GM18519 (cell line): ENCODE data around the gene HMCN2.

Experiments used
- ATAC-seq: cut with Tn5 transposase; IDR thresholded peaks from one replicate; pipeline ENCODE4 v1.9.1; 2021; ENCODE audit warnings: mild to moderate bottlenecking, moderate library complexity; ENCODE audit not compliant: unreplicated experiment, low FRiP score

Gene HMCN2, protein sequence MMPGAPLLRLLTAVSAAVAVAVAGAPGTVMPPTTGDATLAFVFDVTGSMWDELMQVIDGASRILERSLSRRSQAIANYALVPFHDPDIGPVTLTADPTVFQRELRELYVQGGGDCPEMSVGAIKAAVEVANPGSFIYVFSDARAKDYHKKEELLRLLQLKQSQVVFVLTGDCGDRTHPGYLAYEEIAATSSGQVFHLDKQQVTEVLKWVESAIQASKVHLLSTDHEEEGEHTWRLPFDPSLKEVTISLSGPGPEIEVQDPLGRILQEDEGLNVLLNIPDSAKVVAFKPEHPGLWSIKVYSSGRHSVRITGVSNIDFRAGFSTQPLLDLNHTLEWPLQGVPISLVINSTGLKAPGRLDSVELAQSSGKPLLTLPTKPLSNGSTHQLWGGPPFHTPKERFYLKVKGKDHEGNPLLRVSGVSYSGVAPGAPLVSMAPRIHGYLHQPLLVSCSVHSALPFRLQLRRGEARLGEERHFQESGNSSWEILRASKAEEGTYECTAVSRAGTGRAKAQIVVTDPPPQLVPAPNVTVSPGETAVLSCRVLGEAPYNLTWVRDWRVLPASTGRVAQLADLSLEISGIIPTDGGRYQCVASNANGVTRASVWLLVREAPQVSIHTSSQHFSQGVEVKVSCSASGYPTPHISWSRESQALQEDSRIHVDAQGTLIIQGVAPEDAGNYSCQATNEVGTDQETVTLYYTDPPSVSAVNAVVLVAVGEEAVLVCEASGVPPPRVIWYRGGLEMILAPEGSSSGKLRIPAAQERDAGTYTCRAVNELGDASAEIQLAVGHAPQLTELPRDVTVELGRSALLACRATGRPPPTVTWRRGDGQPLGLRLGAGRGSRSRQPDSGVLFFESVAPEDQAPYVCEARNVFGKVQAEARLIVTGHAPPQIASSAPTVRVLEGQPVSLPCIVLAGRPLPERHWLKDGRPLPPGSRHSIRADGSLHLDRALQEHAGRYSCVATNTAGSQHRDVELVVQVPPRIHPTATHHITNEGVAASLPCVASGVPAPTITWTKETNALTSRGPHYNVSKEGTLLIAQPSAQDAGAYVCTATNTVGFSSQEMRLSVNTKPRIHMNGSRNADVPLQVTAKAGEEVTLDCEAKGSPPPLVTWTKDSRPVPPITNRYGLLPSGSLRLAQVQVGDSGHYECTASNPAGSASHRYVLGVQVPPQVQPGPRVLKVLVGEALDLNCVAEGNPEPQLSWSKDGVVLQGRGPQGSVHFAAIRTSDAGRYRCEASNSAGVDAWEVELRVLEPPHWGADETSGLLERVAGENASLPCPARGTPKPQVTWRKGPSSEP (N-terminal part only)

DNA sequence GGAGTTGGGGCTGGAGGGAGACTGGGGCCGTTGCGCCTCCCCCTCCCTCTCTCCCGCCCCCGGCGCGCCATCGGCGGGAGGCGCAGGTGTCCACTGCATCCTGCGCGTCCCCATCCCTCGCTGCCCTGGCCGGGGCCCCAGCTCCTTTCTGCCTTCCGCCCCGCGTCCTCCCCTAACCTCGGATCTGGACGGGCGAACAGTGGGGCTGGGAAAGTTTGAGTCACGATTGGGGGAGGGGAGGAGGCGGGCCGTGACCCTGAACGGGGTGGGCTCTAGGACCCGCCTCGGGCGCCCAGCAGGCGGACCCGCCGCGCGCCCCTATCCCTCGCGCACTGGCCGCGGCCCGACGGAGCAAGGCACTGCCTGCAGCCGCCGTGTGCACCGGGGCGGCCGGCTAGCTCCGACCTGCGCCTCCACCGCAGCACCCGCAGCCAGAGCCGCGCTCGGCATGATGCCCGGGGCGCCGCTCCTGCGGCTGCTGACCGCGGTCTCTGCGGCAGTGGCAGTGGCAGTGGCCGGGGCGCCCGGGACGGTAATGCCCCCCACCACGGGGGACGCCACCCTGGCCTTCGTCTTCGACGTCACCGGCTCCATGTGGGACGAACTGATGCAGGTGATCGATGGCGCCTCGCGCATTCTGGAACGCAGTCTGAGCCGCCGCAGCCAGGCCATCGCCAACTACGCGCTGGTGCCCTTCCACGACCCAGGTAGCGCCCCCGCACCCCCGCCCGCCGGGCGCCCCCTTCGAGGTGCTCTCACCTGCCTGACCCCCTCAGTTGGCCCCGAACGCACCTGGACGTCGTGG is at the start of gene HMCN2:
TSS of gene HMCN2 (plus strand) at position 330 of the 805 bp plus-strand sequence. CDS start at position 449, 119 bp downstream.
- no peak for ATAC-seq

DNA sequence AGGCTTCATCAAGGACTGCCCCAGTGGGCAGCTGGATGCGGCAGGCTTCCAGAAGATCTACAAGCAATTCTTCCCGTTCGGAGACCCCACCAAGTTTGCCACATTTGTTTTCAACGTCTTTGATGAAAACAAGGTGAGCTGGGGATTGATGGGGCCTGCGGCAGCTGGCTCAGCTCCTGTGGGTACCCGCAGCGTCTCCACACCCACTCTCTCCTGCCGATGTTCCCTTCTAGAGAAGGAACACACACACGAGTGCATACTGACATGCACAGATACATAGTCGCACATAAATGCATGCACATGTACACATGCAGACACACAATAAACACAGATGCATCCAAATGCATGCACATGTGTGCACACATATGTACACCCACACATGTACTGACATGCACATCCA is 47.7 kb upstream of the HMCN2 start:
- ATAC-seq = no peak

DNA sequence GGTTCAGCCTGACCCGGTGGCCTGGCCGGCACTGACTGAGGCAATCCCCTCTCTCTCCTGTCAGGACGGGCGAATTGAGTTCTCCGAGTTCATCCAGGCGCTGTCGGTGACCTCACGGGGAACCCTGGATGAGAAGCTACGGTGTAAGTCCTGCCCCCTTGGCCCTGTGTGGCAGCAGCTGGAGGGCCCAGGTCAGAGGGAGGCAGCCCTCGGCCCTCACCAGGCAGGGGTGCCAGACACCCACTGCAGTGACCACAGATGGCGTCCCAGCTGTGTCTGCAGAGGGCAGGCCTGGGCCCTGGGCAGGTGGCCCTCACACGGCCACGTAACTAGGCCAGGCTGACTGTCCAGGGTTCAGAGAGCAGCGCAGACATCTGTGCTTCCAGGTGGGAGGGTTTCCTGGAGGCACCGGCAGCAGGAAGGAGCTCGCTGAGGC is 45.9 kb upstream of the HMCN2 start:
- no peak for ATAC-seq

DNA sequence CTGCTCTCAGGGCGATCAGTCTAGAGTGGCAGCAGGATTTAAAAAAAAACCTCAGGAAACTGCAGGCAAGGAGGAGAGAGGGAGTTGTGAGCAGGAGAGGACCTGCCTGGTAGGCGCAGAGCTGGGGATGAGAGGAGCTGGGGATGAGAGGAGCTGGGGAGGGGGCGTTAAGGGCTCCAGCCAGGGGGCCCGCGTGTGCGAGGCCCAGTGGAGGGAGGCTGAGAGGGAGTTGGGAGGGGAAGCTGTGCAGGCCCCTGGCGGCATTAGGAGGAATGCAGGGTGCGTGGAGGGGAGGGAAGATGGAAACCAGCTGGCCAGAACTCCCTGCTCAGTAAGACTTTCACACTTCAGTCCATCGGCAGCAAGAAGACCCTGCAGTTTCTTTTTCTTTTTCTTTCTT is 45.2 kb upstream of the HMCN2 start:
- ATAC-seq = no peak

DNA sequence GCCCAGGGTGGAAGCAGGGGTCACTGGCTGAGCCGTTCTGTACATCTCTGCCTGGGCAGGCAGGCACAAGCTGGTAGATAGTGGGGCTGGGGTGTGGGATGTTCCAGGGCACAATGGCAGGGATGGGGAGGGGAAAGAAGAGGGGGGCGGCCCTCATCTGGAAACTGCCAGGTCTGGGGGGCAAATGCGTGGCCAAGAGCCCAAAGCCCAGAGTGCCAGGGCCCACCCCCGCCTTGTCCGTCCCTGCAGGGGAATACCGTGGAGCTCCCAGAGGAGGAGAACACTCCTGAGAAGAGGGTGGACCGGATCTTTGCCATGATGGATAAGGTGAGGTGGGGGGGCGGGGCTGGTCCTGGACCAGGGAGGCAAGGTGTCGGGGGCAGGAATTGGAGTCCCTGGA is 42.7 kb upstream of the HMCN2 start:
- no peak for ATAC-seq

DNA sequence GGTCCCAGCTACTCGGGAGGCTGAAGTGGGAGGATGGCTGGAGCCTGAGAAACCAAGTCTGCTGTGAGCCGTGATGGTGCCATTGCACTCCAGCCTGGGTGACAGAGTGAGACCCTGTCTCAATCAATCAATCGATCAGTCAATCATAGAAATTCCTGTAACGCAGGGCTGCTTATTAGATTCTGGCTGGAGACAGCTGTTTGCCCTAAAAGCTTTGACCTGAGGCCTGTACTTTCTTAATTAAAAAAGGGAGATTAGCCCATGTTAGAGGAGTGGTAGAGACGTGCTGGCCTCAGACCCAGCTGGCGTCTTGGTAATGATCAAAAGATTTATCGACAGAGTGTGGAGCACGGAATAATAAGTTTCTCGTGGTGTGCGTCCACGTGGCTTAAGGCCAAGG is 40.5 kb upstream of the HMCN2 start:
- ATAC-seq = no peak

DNA sequence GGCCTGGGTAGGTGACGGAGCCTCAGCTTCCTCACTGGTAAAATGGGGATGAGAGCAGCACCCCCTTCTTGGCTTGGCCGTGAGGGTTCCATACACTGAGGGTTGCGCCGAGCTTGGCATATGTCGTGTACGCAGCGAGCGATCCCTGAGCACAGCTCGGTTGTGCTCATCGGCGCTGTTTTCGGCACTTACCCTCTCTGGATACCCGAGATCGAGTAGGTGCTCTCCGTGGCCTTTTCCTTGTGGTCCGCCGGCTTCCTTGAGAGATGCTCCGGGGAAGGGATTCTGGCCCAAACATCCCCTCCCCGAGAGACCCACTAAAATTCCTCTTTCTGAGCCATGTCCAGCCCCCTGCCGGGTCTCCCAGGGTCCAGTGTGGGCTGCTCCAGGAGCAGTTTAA is 40.0 kb upstream of the HMCN2 start:
- no peak for ATAC-seq

DNA sequence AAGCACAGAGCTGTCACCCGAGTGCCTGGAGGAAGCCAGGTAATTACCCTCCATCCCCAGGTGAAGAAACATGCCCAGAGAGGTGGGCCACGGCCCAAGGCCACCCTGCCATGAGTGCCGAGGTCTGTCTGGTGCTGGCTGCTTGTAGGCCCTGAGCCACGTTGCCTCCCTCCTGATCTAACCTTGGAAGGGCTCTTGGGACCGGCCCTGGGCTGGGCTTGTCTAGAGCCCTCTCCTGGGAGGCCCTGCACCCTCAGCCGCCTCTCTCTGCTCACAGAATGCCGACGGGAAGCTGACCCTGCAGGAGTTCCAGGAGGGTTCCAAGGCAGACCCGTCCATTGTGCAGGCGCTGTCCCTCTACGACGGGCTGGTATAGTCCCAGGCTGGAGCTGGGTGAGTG is 39.4 kb upstream of the HMCN2 start:
- no peak for ATAC-seq

DNA sequence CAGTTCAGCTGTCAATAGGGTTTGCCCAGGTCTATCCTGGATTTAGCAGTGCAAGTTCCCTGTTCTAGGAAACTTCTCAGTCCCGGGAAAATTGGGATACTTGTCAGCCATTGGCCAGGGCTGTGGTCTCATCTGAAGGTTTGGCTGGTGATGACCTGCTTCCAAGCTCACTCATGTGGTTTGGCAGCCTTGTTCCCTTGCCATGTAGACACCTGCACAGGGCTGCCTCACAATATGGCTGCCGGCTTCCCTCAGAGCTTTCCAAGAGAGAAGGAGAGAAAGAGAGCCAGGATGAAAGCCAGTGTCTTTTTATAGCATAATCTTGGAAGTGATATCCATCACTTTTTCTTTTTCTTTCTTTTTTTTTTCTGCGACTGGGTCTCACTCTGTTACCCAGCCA is 37.7 kb upstream of the HMCN2 start:
- no peak for ATAC-seq

DNA sequence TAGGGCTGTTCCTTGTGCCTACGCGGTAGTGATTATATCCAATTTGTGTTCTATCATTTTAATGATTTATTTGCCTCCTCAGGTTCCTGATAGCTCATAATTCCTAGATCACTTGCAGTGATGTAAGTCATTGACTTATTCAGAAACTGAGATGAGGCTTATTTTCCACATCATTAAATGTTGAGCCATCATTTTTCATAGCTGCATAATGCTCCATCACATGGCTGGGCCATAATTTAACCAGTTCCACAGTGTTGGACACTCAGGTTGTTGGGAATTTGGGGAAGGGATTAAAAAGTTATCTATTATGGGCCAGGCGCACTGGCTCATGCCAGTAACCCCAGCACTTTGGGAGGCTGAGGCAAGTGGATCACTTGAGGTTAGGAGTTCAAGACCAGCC is 35.8 kb upstream of the HMCN2 start:
- ATAC-seq = no peak

DNA sequence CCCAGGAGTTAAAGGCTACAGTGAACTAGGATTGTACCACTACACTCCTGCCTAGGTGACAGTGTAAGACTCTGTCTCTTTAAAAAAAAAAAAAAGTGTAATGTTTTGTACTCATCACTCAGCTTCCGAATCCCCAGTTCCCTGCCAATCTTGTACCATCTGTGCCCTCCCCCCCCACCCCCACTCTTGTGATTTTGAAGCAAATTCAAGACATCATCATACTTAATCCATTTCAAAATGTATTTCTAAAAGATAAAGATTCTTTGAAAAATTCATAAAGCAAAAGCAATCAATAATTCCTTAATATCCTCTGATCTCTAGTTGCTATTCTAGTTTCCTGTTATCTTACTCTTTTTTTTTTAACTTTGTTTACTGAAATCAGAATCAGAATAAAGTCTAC is 34.9 kb upstream of the HMCN2 start:
- ATAC-seq = no peak

DNA sequence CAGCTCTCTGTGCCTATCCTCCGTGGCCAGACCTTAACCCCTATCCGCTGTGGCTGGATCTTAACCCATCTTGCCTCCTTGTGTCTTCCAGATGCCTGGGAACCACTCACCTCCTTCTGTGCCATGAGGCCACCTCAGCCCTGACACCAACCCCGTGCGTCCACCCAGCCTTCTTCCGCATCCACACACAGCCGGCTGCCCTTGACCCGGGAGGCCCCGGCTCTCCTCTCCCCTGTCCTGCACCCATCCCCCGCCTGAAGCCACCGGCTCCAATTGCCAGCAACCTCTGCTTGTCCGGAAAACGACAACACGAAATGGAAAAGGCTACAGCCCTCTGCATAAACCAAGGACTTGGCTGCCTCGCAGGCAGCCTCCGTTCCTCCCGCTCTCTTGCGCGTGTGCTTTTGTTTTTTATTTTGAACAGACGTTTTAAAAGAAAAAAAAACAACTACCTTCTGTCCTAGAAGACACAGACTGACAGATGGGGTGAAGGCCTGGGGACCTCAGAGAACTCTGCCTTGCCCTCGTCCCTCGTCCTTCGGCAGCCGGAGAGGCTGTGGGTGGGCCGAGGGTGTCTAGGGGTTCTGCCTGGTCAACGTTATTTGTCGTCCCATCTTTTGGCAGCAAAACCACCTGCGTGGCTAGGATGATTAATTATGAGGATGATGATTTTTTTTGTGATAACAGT is 32.5 kb upstream of the HMCN2 start:
- no peak for ATAC-seq

DNA sequence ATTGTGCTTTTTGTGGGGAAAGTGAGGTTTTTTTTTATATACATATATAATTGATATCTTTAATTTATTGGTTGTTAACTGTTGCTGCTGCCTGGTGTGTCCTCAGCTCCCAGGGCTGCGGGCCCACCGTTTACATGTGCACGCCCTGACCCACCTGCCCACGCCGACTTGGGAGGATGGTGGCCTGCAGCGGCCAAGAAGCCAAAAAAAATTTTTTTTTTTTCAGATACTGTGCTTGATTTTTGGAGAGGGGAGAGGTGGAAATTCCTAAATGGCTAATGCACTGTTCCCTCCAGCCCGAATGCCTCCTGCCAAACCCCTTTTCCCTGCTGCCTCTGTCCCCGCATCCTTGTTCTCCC is 32.0 kb upstream of the HMCN2 start:
- ATAC-seq = no peak

DNA sequence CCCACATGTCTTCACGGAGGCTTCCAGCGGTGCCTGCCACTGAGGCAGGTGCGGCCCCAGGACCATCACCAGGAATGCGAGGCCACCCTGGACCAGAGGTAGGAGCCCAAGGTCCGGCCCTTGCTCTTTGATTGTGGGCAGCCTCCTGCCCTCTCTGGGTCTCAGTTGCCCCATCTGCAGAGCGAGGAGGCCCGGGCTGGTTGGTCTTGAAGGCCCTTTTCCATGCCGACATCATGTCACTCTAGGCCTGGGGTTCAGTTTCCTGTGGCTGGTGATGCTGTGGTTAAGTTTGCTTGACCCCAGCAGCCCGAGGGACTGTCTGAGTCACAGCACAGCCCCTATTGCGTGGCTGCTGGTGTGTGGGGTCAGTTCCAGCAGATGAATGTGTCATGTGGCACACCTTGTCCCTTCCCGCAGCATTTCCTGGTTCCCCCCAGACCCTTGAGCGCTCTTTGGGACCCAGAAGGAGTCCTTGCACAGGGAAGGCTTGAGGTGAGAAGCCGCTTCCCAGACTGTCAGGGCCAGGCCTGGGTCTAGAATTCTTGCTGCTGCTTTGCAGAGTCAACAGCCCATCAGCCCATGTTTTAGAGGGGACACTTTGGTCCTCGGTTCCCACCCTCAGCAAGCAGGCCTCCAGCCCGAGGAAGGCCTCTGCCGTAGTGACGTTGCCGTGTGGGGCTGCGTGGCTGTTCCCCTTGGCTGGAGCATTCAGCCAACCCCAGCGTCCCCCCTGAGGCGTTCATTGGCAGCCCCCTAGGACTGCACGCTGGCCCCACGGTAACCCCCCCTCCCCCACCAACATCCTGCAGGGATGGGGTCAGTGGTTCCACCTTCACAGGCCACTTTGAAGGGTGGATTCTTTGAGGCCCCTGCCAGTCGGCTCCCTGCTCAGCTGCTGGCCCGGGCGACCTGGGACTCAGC is 31.0 kb upstream of the HMCN2 start:
- no peak for ATAC-seq

DNA sequence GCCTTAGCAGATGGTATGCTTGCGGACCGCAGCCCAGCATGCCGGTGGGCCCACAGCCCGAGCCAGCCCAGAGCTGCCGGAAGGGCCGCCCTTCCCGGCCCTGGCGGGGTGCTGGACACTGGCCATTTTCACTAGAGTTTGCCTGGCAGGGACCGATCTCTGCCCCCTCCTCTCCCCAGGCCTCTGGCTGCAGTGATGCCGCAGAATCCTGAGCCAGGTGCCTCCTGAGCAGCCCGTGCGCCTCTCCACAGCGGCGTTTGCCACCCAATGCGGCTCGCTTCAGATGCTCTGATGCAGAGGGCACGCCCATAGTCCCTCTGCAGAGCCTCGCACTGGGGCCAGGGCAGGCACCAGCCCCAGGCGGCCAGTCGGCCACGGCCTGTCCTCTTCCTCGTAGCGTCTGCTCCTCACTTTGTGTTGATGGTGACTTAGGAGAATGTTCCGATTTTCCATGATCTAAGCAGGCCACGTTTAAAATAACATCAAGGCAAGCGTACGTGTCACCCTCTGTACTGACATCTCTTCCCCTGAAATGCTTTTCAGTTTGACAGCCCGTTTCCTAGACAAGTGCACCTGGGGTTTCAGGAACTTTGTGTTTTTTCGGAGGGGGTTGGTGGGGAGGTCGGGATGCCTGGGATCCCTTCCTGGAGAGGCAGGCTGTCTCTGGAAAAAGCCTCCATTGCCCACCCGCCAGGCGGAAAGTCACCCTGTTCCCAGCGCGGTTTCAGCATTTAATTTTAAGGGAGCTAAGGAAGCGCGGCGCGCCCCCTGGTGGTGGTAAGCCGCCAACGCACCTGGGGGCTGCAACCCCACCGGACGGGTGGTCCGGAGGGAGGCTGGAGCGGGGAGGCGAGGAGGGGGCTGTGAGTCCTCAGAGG is 29.8 kb upstream of the HMCN2 start:
- ATAC-seq = no peak

DNA sequence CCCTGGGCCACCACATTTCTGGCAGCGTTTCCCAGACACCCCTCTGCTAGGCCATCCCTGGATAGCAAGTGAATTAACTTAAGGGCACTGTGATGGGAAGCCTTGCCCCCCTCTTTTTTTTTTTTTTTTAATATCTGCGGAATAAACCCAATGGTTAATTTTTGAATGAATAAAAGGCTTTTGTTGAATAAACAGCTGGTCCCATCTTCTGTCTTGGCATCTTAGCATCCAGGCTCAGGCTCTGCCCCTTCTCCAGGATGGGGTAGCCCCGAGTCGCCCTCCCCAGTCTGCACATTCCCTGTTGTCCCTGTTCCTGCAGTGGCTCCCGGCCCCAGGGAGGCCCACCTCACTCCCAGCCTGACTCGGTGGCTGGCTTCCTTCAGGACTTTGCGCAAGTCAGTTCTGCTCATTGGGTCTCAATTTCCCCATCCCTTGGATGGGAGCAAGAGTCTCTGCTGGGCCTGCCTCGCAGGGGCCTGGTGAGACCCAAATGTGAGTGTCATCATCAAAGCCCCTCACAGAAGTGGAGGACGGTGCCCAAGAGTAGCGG is 29.0 kb upstream of the HMCN2 start:
- no peak for ATAC-seq

DNA sequence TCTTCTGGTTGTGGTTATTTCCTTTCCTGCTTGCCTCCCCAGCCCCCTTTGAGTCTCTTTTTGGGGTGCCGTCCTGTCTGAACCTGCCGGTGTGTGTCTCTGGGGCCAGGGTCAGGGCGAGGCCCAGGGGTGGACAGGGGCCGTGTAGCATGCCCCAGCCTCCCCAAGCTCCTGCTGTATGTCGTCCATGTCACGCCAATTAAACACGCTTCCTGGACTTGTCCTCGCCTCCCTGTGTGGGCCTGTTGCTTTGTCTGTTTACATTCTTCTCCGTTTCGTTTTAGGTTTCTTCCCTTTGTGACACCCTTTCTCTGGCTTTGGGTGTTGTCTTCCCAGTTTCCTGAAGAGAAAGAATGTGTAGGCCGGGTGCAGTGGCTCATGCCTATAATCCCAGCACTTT is 28.5 kb upstream of the HMCN2 start:
- ATAC-seq = no peak
